PFSK-1 (cell line): ENCODE measurements around the gene OPA3.

Source experiments
- FOXP2 ChIP-seq: optimal IDR thresholded peaks from 2 replicates; pipeline ENCODE3; 2011; ENCODE audit warnings: borderline replicate concordance, control low read depth, inconsistent platforms; ENCODE audit not compliant: insufficient read depth; ENCODE audit errors: extremely low read length, extremely low read depth
- POLR2AphosphoS5 ChIP-seq: IDR thresholded peaks from 2 replicates; pipeline ENCODE4 v1.6.1; 2012; ENCODE audit warnings: low read depth, mild to moderate bottlenecking, control low read depth, low read length, moderate library complexity
- REST ChIP-seq, 2 experiments: IDR thresholded peaks; 2 replicates each; pipeline versions ENCODE4 v1.6.1 to v1.8.0; 2011 to 2012; ENCODE audit warnings: low read depth in 2 of 2, low read length in 2 of 2, control low read depth in 1 of 2, inconsistent platforms in 1 of 2, mild to moderate bottlenecking in 1 of 2, moderate library complexity in 1 of 2; ENCODE audit not compliant: insufficient read depth in 1 of 2
- SIN3A ChIP-seq: IDR thresholded peaks from 2 replicates; pipeline ENCODE4 v1.6.1; 2012; ENCODE audit warnings: mild to moderate bottlenecking, low read length, moderate library complexity, borderline replicate concordance; ENCODE audit not compliant: insufficient read depth
- TAF1 ChIP-seq: IDR thresholded peaks from 2 replicates; pipeline ENCODE4 v1.6.1; 2012; ENCODE audit warnings: low read length, control low read depth, borderline replicate concordance; ENCODE audit not compliant: insufficient read depth

The OPA3 gene

GRCh38 chr19:45623984-45624383 is 39.4 kb upstream of the OPA3 start:
- no peak for TF ChIP-seq REST (IDR thresholded peaks at IDR 0.05; ENCODE audit: insufficient read depth in 1 of 2, low read depth in 2 of 2, low read length in 2 of 2)
- no peak for TF ChIP-seq SIN3A
- TF ChIP-seq POLR2AphosphoS5 = no peak
- no peak for TF ChIP-seq FOXP2
- no peak for TF ChIP-seq TAF1

- TF ChIP-seq TAF1 = no peak
- no peak for TF ChIP-seq SIN3A
- TF ChIP-seq REST (IDR thresholded peaks at IDR 0.05; ENCODE audit: insufficient read depth in 1 of 2, low read depth in 2 of 2, low read length in 2 of 2) = no peak
- no peak for TF ChIP-seq POLR2AphosphoS5
- no peak for TF ChIP-seq FOXP2
These were observed 37.4 kb upstream of the OPA3 start for GRCh38 chr19:45621976-45622503.

GRCh38 chr19:45621389-45621788 is 36.8 kb upstream of the OPA3 start:
- TF ChIP-seq FOXP2 (no peak), REST (IDR thresholded peaks at IDR 0.05; ENCODE audit: insufficient read depth in 1 of 2, low read depth in 2 of 2, low read length in 2 of 2) (no peak), SIN3A (no peak), POLR2AphosphoS5 (no peak), TAF1 (no peak)

GRCh38 chr19:45616704-45617017 is 32.1 kb upstream of the OPA3 start:
- TF ChIP-seq FOXP2 = no peak
- TF ChIP-seq TAF1 = no peak
- no peak for TF ChIP-seq REST (IDR thresholded peaks at IDR 0.05; ENCODE audit: insufficient read depth in 1 of 2, low read depth in 2 of 2, low read length in 2 of 2)
- TF ChIP-seq SIN3A = no peak
- TF ChIP-seq POLR2AphosphoS5 = no peak; the same call in 1 of the 2 replicates
